ENCODE data around the gene SORCS1. TPM values are rescaled to one million over a fixed set of nuclear protein-coding genes. Genes with fewer than 3 reads are reported as not detected.

The SORCS1 gene
- polyA plus RNA-seq, 1 donor (not counting 4 experiments of a cell fraction or from before 2014, with no cell fraction given): not detected

GRCh38 chr10:107163076-107163855 is 1.2 kb downstream of the SORCS1 start:
- Histone ChIP-seq H3K4me3 (ENCODE audit: control insufficient read depth in 2 of 3, extremely low read depth in 1 of 3, insufficient read depth in 2 of 3, low read depth in 1 of 3, low read length in 3 of 3) (no peak overlapping the region), H3K27me3 (ENCODE audit: control insufficient read depth, extremely low read depth, insufficient read depth, low read length) (peaks cover 21% of the 10 kb centered on the region), H3K36me3 (ENCODE audit: control insufficient read depth in 2 of 2, extremely low read depth in 1 of 2, insufficient read depth in 2 of 2, low read length in 2 of 2) (no peaks in the 10 kb centered on the region), H3K27ac (ENCODE audit: control insufficient read depth, insufficient read depth, low read length) (no peak overlapping the region), H4K20me1 (ENCODE audit: control insufficient read depth, extremely low read depth, insufficient read depth, low read length) (no peaks in the 10 kb centered on the region), H3K9me1 (ENCODE audit: control insufficient read depth, extremely low read depth, insufficient read depth, low read length) (no peaks in the 10 kb centered on the region), H3K4me2 (ENCODE audit: control insufficient read depth, extremely low read depth, insufficient read depth, low read depth, low read length) (no peak overlapping the region), H3K9ac (ENCODE audit: control insufficient read depth, extremely low read depth, insufficient read depth, low read length) (no peak overlapping the region), H3K4me1 (ENCODE audit: control insufficient read depth, extremely low read depth, insufficient read depth, low read length) (no peaks in the 10 kb centered on the region), H3K9me3 (ENCODE audit: control insufficient read depth, low read depth, low read length) (no peaks in the 10 kb centered on the region), H3K79me2 (ENCODE audit: control insufficient read depth, insufficient read depth, low read length) (no peaks in the 10 kb centered on the region), H2AFZ (ENCODE audit: control insufficient read depth, low read length) (no peak overlapping the region)
- TF ChIP-seq CTCF (optimal IDR thresholded peaks at IDR 0.05 in 1 of 3, IDR thresholded peaks at IDR 0.05 in 1 of 3, conservative IDR thresholded peaks at IDR 0.05 in 1 of 3; ENCODE audit: extremely low read depth in 1 of 3, insufficient read depth in 2 of 3, low read length in 3 of 3) (no peak), EZH2 (IDR thresholded peaks at IDR 0.05; ENCODE audit: low read length) (no peak)
- FAIRE-seq (no peak), DNase-seq (ENCODE audit: low read depth, low spot score) (no peak)
- dilution Hi-C loops (cut with MboI; ENCODE audit: extremely low pct_ligation_motif_present, low sequenced_read_pairs): no loop called here

- TF ChIP-seq CTCF (optimal IDR thresholded peaks at IDR 0.05 in 1 of 3, IDR thresholded peaks at IDR 0.05 in 1 of 3, conservative IDR thresholded peaks at IDR 0.05 in 1 of 3; ENCODE audit: extremely low read depth in 1 of 3, insufficient read depth in 2 of 3, low read length in 3 of 3): no peak
- no peak for TF ChIP-seq EZH2 (IDR thresholded peaks at IDR 0.05; ENCODE audit: low read length)
- Histone ChIP-seq H4K20me1 (ENCODE audit: control insufficient read depth, extremely low read depth, insufficient read depth, low read length) (no peaks in the 10 kb centered on the region), H3K9me3 (ENCODE audit: control insufficient read depth, low read depth, low read length) (no peaks in the 10 kb centered on the region), H3K4me2 (ENCODE audit: control insufficient read depth, extremely low read depth, insufficient read depth, low read depth, low read length) (no peak overlapping the region), H3K79me2 (ENCODE audit: control insufficient read depth, insufficient read depth, low read length) (no peaks in the 10 kb centered on the region), H3K36me3 (ENCODE audit: control insufficient read depth in 2 of 2, extremely low read depth in 1 of 2, insufficient read depth in 2 of 2, low read length in 2 of 2) (no peaks in the 10 kb centered on the region), H3K9me1 (ENCODE audit: control insufficient read depth, extremely low read depth, insufficient read depth, low read length) (no peaks in the 10 kb centered on the region), H3K4me3 (ENCODE audit: control insufficient read depth in 2 of 3, extremely low read depth in 1 of 3, insufficient read depth in 2 of 3, low read depth in 1 of 3, low read length in 3 of 3) (no peak overlapping the region), H3K9ac (ENCODE audit: control insufficient read depth, extremely low read depth, insufficient read depth, low read length) (no peak overlapping the region), H2AFZ (ENCODE audit: control insufficient read depth, low read length) (no peak overlapping the region), H3K27ac (ENCODE audit: control insufficient read depth, insufficient read depth, low read length) (no peak overlapping the region), H3K4me1 (ENCODE audit: control insufficient read depth, extremely low read depth, insufficient read depth, low read length) (no peaks in the 10 kb centered on the region), H3K27me3 (ENCODE audit: control insufficient read depth, extremely low read depth, insufficient read depth, low read length) (peaks cover 21% of the 10 kb centered on the region)
- dilution Hi-C loops (cut with MboI; ENCODE audit: extremely low pct_ligation_motif_present, low sequenced_read_pairs): no loop called here
- DNase-seq (ENCODE audit: low read depth, low spot score): no peak
- no peak for FAIRE-seq
Observed at GRCh38 chr10:107160866-107161265, 3.6 kb downstream of the SORCS1 start.

All from keratinocyte (primary cell).